Measurements from ENCODE around the gene A4GNT.
"Not testable (repeated sequence)": the region's sequence is repeated elsewhere in the genome, so short reads cannot be mapped to it uniquely, and the experiment has no call there.

Gene A4GNT

DNA sequence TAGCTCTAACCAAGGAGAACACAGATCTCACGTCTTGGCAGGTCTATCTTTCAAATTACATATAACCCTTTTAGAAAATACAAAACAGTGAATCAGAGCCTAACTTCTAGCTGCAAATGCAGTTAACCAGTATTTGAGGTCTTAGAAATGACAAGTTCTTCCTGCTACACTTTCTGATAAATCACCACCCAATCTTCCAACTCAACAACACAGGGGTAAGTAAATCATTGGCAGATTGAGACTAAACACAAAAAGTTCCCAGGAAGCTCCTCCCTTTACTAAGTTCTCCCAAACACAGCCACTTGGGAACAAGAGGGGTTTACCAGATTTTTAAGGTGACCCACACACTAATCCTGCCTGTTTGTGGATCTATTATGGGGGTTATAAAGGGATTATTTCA lies at the start of gene A4GNT:
TSS of gene A4GNT (minus strand) at position 152 of the 400 bp plus-strand sequence. CDS start 1,134 bp downstream, outside the sequence.
- no peak for DNase-seq

- DNase-seq: peak; percentile 55 to 86
Observed at GRCh38 chr3:138180375-138181029, 48.3 kb upstream of the A4GNT start.

GRCh38 chr3:138174421-138175131 lies 42.4 kb upstream of the A4GNT start, which contains the start of gene DBR1:
Gene DBR1, minus strand, starts transcription at chr3:138174921. Its CDS starts 126 bp downstream, at chr3:138174795.
- peak; percentile 95 for DNase-seq

- no peak for DNase-seq
Observed at GRCh38 chr3:138173769-138174420, 41.7 kb upstream of the A4GNT start.

GRCh38 chr3:138172625-138173024 lies 40.4 kb upstream of the A4GNT start:
- peak in 1 of 2 experiments; percentile 4 for DNase-seq

- DNase-seq: no peak
Observed at GRCh38 chr3:138165061-138165460, 32.9 kb upstream of the A4GNT start.

- no peak for DNase-seq
Observed at GRCh38 chr3:138157743-138158142, 25.6 kb upstream of the A4GNT start.

DNA sequence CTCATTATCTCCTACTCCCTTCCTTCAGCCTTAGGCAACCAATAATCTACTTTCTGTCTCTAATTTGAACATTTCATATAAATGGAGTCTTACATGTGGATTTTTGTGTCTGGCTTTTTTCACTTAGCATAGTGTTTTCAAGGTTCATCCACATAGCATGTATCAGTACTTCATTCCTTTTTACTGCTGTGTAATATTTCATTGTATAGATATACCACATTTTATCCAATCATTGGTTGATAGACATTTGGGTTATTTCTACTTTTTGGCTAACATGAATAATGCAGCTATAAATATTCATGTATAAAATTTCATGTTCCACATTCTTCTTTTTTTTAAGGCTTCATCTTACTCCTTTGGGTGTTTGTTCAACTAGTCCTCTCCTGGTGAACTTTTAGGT lies 22.3 kb upstream of the A4GNT start:
- no peak for DNase-seq

- DNase-seq: no peak
Observed at GRCh38 chr3:138148503-138148902, 16.3 kb upstream of the A4GNT start.

DNA sequence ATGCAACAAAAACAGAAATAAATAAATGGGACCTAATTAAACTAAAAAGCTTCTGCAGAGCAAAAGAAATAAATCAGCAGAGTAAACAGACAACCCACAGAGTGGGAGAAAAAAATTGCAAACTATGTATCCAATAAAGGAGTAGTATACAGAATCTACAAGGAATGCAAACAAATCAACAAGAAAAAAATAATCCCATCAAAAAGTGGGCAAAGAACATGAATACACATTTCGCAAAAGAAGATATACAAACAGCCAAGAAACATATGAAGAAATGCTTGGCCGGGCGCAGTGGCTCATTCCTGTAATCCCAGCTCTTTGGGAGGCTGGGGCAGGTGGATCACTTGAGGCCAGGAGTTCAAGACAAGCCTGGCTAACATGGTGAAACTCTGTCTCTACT lies 10.0 kb upstream of the A4GNT start:
- DNase-seq: not testable (repeated sequence)

DNA sequence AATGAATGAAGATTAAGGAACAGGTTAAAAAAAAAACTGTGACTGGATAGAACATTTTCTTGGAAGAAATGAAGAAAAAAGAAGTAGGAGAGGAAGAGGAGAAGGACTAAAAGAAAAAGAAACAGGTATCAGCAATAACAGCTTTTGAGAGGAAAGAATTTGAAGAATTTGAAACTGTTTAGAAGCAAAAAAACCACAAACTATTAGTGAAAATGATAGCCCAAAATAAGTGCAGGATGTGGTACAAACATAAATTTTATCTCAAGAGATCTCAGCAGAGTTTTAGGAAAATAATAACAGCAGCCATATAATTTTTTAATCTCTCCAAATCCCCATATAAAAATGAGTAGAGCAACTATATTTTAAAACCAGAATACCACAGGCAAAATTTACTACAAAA lies 8.8 kb upstream of the A4GNT start:
- no peak for DNase-seq

DNA sequence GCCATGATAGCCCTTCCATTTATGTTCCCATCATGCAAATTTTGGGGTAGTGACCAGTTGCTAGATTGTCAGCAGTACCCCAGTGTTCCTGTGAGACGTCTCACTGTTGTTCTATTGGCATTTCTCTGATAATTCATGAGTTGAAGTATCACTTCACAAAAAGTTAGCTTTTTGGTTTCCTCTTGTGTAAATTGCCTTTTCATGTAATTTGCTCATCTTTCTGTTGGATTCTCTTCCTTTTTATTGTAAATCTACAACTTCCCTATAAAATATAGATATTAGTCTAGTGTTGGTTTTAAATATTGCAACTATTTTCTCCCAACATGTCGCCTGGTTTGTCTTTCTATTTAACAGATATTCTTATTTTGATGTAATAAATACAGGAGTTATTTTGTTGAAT lies 7.5 kb upstream of the A4GNT start:
- no peak for DNase-seq

GRCh38 chr3:138137861-138138260 lies 5.7 kb upstream of the A4GNT start:
- no peak for DNase-seq

DNA sequence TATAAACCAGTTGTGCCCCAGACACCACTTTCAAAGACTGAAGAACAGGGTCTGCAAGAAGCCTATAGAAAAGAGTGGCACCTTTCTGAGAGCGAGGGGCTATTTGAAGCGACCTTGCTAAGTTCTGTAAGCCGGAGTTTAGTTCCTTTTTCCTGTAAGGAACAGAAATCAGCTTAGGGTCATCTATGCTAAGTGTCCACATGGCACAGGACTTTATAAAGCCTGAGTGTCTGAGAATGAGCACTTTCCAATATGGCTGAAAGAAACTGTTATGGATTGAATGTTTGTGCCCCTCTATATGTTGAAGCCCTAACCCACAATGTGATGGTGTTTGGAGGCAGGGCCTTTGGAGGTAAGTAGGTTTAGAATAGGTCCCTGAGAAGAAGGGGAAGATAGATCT lies 4.0 kb upstream of the A4GNT start:
- DNase-seq: no peak

GRCh38 chr3:138135833-138136194 lies 3.6 kb upstream of the A4GNT start:
- DNase-seq: no peak

- no peak for DNase-seq
Observed at GRCh38 chr3:138135146-138135832, 3.1 kb upstream of the A4GNT start.

GRCh38 chr3:138127636-138128365 lies 4.4 kb downstream of the A4GNT start:
- DNase-seq: no peak

GRCh38 chr3:138125548-138126221 lies 6.5 kb downstream of the A4GNT start:
- DNase-seq: no peak

DNA sequence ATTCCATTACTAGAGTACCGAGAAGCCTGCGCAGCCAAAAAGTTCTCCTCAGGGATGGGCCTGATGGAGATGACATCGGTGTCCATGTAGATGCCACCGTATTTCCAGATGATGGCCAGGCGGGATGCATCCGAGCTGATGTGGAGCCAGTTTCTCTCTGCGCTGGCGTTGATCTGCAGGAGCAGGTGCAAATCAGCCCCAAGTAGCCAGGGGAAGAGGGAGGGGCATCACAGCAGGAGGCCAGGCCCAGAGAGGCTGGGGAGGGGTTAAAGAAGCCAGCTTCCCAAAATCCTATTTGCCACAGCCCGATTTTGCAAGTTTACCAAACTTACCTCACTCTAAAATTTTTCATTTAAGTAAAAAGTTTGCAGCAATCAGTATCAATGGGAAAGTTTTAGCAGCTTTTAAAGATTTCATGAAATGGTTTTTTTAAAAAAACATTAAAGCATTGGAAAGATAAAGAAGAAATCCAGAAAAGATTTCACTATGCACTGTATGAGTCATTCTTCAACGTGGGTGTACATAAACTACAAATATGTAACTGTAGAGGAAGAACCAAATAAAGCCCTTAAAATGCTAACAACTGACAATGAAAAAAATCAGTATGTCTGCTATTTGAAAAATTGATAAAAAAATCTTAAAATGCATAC lies 7.4 kb downstream of the A4GNT start:
- DNase-seq: no peak

- no peak for DNase-seq
Observed at GRCh38 chr3:138124188-138124587, 8.0 kb downstream of the A4GNT start.

- DNase-seq: no peak
Observed at GRCh38 chr3:138119423-138119766, 12.8 kb downstream of the A4GNT start.

Data from NCI-H2081 (cell line).